Islet precursor cell (in vitro differentiated cells): Measurements from ENCODE around the gene SPIRE1.
"Not testable (repeated sequence)": the region's sequence is repeated elsewhere in the genome, so short reads cannot be mapped to it uniquely, and the experiment has no call there.

Source experiments
- DNase-seq: peaks from one replicate; pipeline ENCODE4 v3.0.0-alpha.2; 2018

Gene SPIRE1

DNA sequence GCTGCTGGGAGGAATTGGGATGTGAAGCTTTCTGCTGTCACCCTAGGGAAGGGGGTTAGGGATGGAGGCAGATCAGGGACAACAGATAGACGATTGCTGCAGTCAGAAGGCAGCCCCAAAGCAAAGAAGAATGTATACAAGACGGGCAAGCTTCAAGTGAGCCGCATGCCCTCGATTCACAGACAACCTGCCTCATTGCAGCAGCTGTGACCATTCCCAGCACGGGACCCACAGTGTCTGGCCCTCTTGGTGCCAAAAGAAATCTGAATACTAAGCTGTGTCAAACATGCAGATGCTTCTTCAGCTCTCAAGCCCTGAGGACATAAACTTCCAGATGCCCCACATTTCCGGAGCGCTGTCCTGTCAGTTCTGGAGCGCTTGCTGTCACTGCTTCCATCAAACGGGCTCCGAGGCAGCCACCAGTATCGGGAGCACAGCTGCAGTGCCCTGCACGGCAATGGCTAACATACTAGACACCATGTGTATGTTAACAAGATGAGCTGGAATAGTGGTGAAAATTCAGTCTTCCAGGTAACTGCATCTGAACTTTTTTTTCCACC lies 216.4 kb downstream of the SPIRE1 start:
- DNase-seq: no peak

DNA sequence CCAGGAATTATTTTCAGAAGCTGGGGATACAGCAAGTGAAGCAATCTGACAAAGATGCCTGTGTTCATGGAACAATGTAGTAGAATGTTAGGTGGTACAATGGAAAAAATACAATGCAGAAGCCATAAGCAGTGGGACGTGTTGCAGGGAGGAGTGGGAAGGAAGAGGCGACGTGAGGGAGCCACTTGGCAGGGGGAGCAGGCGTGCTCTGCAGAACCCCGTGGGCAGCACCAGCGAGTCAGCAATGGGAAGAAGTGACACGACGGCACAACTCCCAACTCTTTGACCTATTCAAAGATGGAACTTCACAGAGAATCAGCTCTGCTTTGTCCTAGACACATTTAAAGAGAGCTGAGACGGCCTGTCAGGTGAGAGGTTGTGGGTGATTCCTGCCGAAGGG lies 219.7 kb downstream of the SPIRE1 start:
- no peak for DNase-seq

DNA sequence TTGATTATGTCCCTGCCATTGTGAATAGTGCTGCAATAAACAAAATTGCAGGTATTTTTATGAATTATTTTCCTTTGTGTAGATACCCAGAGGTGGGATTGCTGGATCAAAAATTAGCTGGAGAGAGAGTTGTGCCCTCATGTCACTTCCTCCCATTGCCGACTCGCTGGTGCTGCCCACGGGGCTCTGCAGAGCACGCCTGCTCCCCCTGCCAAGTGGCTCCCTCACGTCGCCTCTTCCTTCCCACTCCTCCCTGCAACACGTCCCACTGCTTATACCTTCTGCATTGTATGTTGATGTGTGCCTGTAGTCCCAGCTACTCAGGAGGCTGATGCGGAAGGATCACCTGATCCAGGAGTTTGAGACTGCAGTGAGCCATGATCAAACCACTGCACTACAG lies 222.0 kb downstream of the SPIRE1 start:
- no peak for DNase-seq

DNA sequence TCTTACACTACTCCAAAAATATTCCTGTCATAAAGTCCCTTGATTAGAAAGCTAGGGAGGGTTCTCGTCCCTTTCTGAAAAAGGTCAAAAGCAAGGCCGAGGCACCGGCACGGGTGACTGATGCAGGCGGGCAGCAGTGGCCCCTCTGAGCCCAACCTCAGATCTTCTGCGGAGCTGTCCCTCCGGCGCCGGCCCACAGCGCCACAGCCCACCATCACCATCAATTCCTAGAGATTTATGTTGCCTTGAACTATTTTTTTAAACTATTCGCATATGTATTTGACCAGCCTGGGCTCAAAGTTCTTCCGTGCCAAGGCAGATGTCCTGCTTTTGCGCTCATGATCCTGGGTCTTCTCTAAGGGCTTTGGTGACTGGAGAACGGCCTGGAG lies 223.4 kb downstream of the SPIRE1 start:
- DNase-seq: no peak

DNA sequence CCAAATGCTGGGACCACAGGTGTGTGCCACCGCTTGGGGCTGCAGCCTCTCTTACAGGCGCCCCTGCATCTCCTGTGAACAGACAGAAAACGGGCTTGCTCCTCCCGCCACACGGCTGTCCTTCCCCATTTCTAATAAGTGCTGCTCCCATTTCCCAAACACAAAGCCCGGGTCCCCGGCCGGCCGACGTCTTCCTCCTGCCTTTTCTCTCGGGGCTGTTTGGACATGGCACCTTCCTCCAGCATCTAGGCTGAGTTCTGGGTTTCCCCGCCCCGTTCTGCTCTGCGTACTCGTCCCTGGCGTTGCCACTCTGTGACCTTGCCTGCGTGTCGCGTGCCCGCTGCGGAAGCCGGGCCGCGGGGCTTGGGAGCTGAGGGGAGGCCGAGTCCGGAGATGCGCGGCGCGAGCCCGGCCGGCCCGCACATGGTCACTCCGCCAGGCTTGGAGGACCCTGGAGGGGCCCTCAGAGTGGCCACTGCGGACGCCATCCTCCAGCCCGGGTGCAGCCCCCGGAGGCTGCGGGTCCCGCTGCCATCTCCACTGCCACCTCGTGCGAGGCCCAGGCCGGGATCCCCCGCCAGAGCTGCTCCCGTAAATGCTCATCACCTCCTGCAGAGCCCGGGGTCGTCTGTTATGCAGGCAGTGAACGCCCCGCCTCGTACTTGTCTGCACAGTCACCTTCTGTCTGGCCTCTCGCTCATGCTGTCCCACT lies 223.9 kb downstream of the SPIRE1 start:
- no peak for DNase-seq

DNA sequence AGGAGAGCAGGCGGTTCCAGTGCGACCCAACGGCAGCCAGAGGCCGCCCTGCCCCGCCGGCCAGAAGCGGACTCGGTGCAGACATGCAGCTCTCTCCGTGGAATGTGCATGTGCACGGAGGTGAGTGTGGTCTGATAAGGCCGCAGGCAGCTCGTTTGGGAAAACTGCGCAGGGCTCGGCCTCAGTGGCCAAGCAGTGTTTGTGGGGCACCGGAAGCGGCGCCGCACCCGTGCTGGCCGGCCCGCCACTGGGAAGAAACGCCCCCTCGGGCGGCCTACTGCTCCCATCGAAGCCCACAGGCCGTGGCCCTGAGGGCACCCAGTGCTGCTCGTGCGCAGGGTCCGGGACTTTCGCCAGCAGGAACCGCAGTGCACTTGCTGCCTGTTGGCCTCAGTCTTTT lies 225.0 kb downstream of the SPIRE1 start:
- DNase-seq: no peak

DNA sequence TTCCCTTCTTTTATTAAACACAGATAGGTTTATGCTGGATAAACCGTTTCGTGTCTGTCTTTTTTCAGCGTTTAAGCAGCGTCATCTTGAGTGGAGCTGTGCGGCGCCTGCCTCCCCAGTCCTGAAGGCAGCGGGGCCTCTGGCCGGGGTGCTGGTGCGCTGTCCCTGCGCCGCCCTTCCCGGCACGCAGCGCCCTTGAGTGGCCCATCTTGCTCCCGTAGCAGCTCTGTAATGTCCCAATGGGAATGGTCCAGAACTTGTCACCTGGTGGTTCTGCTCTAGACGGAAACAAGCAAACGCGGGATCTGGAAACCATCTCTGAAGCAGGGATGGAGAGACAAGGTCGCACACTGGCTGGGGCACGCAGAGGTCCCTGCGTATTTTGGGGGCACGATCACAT lies 225.7 kb downstream of the SPIRE1 start:
- DNase-seq: no peak

DNA sequence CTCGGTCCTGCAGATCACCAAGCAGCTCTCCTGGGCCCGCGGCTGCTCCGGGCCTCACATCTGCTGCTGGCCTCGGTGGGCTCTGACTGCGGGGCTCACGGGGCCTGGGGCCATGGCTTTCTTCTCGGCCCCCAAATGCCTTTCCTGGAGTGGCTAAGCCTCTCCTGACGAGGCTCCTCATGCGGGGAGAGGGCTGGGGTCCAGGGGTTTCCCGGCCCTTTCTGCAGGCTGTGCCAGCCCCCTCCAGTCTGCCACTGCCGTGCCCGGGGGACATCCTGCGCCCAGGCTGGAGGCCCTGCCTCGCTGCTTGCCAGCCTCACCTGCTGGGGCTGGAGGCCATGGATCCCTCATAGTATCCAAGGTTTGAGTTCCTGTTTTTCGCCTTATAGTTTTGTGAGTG lies 226.3 kb downstream of the SPIRE1 start:
- DNase-seq: no peak

DNA sequence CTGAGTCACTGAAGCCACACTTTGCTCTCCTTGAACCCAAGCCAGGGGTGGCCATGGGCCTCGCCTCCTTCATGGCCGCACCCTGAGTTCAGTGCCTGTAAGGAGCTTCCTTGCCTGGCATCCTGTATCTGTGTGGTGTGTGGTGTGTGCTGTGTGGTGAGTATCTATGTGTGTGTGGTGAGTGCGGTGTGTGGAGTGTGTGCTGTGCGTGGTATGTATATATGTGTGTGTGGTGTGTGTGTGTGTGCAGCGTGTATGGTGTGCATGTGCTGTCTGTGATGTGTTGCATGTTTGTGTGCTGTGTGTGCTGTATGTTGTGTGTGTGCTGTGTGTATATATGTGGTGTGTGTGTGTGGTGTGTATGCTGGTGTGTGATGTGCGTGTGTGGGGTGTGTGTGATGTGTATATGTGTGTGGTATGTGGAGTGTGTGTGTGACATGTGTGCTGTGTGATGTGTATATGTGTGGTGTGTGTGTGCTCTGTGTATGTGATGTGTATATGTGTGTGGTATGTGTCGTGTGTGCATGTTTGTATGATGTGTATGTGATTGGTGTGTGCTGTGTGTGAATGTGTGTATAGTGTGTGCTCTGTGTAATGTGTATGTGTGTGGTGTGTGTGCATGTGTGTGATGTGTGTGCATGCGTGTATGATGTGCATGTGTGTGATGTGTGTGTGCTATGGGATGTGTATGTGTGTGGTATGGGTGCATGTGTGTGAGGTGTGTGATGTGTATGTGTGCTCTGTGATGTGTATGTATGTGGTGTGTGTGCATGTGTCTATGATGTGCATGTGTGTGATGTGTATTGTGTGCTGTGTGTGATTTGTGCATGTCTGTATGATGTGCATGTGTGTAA lies 227.5 kb downstream of the SPIRE1 start:
- DNase-seq: no peak

DNA sequence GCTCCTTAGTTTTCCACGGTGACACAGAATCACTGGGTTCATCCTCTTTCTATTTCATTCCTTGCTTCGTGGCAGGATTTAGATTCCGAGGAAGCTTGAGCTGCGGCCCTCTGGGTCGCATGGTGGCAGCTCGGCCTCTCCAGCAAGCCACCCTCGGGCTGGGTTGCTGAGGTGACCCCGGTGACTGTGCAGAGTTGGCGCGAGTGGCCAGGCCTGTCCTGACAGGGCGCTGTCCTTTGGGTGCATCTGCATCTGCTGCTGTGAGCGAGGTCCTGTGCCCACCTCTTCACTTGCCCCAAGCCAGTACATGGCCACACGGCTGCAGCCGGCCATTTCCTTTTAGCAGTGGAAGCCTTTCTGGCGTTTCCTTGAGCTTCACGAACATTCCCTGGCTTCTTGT lies 228.4 kb downstream of the SPIRE1 start:
- DNase-seq: no peak

DNA sequence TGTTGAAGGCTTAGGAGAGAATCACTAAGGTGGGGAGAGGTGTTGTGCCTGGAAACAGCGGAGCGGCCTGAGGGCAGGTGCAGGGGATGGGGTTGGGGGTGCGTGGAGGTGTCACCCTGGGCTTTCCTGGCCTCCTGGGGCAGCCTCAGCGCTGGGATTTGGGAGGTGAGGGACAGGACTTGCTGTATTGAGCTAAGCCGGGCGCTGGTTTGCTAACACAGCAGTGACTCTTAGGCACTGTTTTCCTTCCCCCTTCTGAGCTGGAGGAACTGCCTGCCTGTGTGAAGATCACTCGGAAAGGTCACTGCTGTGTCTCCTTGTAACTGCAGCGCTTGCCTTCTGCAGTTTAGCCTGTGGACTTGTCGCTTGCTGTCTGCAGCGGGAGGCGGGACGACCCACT lies 229.0 kb downstream of the SPIRE1 start:
- no peak for DNase-seq

DNA sequence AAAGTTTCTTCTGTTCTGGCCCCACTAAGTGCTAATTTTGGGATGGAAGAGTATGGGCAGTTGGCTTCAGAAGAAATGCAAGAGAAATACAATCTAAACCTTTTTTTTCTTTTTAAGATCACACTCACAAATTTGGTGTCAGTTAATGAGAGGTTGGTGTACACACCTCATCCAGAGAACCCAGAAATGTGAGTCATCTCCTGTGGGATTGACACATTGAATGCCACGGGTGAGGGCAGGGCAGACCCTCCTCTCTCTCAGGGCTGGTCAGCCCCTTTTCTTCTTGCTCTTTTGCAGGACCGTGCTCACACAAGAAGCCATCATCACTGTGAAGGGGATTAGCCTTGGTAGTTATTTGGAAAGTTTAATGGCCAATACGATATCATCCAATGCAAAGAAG lies 231.0 kb downstream of the SPIRE1 start:
- no peak for DNase-seq

DNA sequence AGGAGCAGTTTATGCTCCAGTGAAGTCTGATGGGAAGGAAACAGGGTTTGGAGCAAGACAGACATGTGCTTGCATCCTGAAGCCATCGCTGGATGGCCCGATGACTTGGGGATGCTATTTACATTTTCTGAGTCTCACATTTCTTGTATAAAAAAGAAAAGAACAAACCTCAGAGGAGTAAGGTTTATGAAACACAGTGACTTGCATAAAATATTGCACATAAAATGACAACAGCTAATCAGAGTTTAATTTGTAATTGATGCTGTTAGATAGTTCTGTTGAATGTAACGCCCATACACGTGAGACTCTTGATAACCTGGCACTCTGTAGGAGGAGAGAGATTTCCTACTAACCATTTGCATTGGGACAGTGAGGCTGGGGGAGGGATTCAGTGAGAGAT lies 233.7 kb downstream of the SPIRE1 start:
- no peak for DNase-seq

DNA sequence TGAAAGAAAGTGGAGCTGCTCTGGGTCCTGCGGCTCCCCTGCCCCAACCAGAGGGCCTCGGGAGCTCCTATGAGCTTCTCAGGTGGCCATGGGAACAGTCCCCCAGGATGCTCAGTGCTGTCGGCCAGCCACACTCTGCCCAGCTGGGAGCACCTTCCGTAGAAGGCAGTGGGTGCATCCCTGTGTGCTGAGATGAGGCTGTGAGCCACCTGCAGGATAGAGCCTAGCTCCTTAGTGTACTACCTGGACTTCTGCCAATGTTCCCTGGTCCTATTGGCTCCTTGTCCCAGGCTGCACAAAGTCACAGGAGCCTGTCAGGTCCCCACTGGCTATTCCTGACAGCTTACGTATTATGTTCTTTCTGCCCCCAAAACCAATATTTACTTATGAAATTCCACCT lies 234.1 kb downstream of the SPIRE1 start:
- no peak for DNase-seq

DNA sequence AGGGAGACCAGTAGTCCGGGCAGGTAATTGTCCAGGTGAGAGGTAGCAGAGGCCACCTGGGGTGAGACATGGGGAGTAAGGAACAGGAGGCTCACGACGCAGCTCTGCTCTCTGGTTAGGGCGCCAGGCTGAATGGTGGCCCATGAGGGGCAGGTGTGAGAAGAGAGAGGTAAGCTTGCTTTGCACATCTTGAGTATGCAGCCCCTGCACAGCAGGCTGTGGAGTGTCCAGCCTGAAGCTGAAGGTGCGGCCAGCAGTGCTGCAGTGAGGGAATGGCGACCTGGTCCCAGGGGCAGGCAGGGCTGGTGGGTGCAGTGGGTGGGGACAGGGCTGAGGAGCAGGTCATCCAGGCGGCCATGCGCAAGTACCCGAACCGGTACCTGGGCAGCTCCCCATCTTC lies 234.5 kb downstream of the SPIRE1 start:
- DNase-seq: no peak

DNA sequence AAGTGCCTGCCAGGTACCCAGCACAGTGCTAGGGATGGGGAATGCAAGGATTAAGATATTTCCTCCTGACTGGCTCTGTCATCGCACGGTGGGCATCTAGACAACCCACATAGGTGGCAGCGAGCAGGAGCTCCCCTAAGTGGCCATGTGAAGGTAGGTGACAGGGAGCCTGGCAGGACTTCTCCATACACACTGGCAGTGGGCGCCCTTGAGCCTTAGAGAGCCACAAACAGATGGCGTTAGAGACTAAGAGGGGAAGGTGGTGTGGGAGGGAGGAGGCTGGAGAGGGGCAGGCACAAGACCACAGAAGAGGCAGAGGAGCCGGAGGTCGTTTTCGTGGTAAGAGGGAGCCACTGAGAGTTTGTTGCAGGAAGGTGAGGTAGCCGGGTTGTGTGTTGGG lies 235.0 kb downstream of the SPIRE1 start:
- no peak for DNase-seq

DNA sequence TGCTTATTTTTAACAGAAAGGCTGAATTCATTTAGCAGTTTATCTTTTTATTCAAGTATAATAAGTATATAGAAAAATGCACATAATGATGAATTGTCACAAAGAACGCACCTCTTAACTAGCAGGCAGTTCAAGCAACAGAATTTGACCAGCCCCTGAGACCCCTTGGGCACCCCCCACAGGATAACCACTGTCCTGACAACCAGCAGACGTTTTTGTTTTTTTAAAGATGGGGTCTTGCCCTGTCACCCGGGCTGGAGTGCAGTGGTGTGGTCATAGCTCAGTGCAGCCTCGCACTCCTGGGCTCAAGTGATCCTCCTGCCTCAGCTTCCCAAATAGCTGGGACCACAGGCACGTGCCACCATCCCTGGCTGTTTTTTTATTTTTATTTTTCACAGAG lies 236.2 kb downstream of the SPIRE1 start:
- no peak for DNase-seq

DNA sequence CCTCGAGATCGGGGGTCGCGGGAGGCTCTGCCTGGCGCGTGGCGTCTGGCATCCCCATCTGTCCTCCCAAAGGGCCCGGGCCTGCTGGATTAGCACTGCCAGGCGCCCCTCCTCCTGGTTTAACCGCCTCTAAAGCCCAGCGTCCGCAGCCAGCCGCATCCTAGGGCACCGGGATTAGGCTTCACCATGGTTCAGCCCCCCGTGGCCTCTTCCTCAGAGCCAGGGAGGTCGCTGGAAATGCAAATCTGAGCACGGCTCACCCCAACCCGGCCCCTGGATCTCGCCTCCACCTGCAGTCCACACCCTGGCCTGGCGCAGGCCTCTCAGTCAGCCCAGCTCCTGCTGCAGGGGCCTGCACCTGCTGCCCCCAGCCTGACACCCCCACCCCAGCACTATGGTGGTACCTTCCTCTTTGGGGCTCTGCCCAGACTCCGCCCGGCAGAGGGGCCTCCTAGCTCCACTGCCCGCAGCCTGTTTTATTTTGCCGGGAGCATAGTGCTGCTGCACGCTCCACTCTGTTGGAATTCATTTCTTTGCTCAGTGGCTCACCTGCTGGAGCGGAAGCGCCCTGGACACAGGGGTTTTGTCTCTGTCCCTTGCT lies 237.0 kb downstream of the SPIRE1 start:
- DNase-seq: no peak

DNA sequence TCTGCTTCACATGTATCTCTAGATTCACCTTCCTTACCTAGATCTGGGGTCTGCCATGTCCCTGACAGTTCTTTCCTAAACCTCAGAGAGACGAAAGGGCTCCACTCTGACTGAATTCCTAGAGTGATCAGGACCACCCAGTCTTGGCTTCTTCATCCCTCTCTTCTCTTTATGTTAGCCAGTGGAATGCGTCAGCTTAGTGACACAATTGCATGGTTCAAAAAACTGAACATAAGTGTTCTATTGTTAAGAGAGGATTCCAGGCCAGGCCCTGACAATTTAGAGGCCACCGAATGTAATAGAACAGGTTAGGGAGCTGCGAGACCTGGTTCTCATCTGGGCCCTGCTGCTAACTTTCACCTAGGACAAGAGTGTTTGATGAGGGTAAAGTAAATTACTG lies 240.2 kb downstream of the SPIRE1 start:
- DNase-seq: peak; percentile 78

DNA sequence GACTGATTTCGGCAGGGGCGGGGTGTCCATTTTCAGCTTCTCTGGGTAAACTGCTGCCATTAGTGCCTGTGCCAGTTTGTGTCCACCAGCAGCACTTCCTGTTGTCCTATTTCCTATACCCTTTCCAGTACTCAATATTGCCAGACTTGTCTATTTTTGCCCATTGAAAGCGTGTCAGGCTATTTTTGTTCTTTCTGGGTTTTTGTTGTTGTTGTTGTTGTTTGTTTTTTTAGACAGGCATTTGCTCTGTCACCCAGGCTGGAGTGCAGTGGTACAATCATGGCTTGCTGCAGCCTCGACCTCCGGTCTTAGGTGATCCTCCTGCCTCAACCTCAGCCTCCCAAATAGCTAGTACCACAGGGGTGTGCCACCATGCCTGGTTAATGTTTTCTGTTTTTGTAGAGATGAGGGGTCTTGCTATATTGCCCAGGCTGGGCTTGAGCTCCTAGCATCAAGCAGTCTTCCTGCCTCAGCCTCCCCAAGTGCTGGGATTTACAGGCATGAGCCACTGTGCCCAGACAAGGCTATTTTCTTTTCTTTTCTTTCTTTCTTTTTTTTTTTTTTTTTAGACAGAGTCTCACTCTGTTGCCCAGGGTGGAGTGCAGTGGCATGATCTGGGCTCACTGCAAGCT lies 241.7 kb downstream of the SPIRE1 start:
- no peak for DNase-seq

DNA sequence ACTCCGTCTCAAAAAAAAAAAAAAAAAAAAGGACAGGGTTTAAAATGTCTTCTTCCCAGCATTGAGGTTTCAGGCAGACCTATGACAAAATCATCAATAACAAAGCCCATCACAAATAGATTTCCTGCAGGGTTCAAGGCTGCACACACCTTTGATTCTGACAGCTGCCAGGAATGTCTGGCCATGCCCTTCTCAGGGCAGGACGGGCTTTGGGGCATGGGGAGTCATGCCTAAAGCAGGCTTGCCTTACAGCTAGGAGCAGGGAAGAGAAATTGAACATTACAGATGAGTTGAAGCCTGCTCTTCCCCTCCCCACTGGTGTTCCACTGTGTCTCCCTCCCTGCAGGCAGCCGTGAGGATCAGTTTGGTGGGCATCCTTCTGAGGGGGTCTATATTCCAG lies 246.5 kb downstream of the SPIRE1 start:
- no peak for DNase-seq

DNA sequence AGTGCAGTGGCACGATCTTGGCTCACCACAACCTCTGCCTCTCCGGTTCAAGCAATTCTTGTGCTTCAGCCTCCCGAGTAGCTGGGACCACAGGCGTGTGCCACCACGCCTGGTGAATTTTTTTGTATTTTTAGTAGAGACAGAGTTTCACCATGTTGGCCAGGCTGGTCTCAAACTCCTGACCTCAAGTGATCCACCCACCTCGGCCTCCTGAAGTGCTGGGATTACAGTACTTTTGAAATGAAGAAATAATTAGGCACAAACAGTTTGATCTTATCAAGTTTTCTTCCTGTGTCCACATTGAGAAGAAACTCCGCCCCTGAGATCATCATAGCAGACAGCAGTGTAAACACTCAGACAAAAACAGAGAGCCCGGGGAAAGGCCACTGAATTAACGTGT lies 247.2 kb downstream of the SPIRE1 start:
- DNase-seq: not testable (repeated sequence)

DNA sequence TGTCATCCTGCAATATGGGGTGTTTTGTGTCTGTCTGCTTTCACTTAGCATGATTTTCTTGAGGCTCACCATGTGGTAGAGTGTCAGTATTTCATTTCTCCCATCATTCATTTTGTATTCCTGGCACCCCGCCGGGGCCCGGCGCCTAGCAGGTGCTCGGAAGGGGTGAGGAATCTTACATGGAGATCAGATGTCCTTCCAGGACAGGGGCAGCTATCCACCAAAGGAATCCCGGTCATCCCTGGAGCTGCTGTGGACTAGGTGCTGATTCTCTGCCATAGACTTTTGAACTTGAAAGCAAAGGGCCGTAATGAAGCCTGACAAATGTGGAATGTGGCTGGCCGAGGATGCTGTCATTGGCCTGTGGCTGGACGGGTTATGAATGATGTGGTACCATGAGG lies 247.8 kb downstream of the SPIRE1 start:
- no peak for DNase-seq
